Measurements from ENCODE around the gene SPEG.

The SPEG gene

GRCh38 chr2:219506802-219507526 is 72.3 kb downstream of the SPEG start:
- ATAC-seq: no peak
- TF ChIP-seq ZFP3 (CRISPR knock-in tag; IDR thresholded peaks at IDR 0.05) (no peak), CSDC2 (CRISPR knock-in tag; IDR thresholded peaks at IDR 0.05) (no peak), TCF4 (CRISPR knock-in tag; IDR thresholded peaks at IDR 0.05; ENCODE audit: borderline replicate concordance) (no peak)

GRCh38 chr2:219507581-219508443 is 73.2 kb downstream of the SPEG start:
- peak; percentile 52; the same call in 1 of the 2 replicates for TF ChIP-seq TSHZ2 (CRISPR knock-in tag; IDR thresholded peaks at IDR 0.05)
- TF ChIP-seq ZNF70 (CRISPR knock-in tag; IDR thresholded peaks at IDR 0.05): 0 out of 2 replicates have a peak, but pooled peaks have one; percentile 10
- no peak for TF ChIP-seq OSR1 (CRISPR knock-in tag; IDR thresholded peaks at IDR 0.05)
- peak; percentile 66; the same call in 1 of the 2 replicates for TF ChIP-seq TCF4 (CRISPR knock-in tag; IDR thresholded peaks at IDR 0.05; ENCODE audit: borderline replicate concordance)
- no peak for TF ChIP-seq CSDC2 (CRISPR knock-in tag; IDR thresholded peaks at IDR 0.05)
- TF ChIP-seq ZFP30 (CRISPR knock-in tag; IDR thresholded peaks at IDR 0.05): no peak
- TF ChIP-seq PPARA (CRISPR knock-in tag; IDR thresholded peaks at IDR 0.05; ENCODE audit: borderline replicate concordance): no peak
- TF ChIP-seq ZFP3 (CRISPR knock-in tag; IDR thresholded peaks at IDR 0.05): no peak
- peak; percentile 11; the same call in 1 of the 3 replicates for ATAC-seq

GRCh38 chr2:219508444-219508734 is 73.7 kb downstream of the SPEG start:
- ATAC-seq: no peak

GRCh38 chr2:219508971-219509779 is 74.5 kb downstream of the SPEG start:
- peak; percentile 50 for ATAC-seq
- no peak for TF ChIP-seq PPARA (CRISPR knock-in tag; IDR thresholded peaks at IDR 0.05; ENCODE audit: borderline replicate concordance)
- TF ChIP-seq OSR1 (CRISPR knock-in tag; IDR thresholded peaks at IDR 0.05): no peak
- TF ChIP-seq CSDC2 (CRISPR knock-in tag; IDR thresholded peaks at IDR 0.05): no peak
- no peak for TF ChIP-seq ZFP3 (CRISPR knock-in tag; IDR thresholded peaks at IDR 0.05)
- TF ChIP-seq POU6F1 (CRISPR knock-in tag; IDR thresholded peaks at IDR 0.05; ENCODE audit: borderline replicate concordance, low read depth): no peak
- TF ChIP-seq TCF4 (CRISPR knock-in tag; IDR thresholded peaks at IDR 0.05; ENCODE audit: borderline replicate concordance): no peak
- TF ChIP-seq ZNF8 (CRISPR knock-in tag; IDR thresholded peaks at IDR 0.05): no peak
- TF ChIP-seq TSHZ2 (CRISPR knock-in tag; IDR thresholded peaks at IDR 0.05): no peak
- no peak for TF ChIP-seq PATZ1 (CRISPR knock-in tag; IDR thresholded peaks at IDR 0.05; ENCODE audit: borderline replicate concordance)
- TF ChIP-seq ZFP30 (CRISPR knock-in tag; IDR thresholded peaks at IDR 0.05): no peak
- TF ChIP-seq ARNTL (CRISPR knock-in tag; IDR thresholded peaks at IDR 0.05; ENCODE audit: borderline replicate concordance, low read depth): no peak
- TF ChIP-seq RARB (CRISPR knock-in tag; IDR thresholded peaks at IDR 0.05): no peak
- no peak for TF ChIP-seq ZNF70 (CRISPR knock-in tag; IDR thresholded peaks at IDR 0.05)
- no peak for TF ChIP-seq CREB5 (CRISPR knock-in tag; IDR thresholded peaks at IDR 0.05; ENCODE audit: low read depth)

More at GRCh38 chr2:219508444-219508734, 73.7 kb downstream of the SPEG start:
- TF ChIP-seq ZNF70 (CRISPR knock-in tag; IDR thresholded peaks at IDR 0.05): no peak
- no peak for TF ChIP-seq RARB (CRISPR knock-in tag; IDR thresholded peaks at IDR 0.05)
- TF ChIP-seq GLIS3 (CRISPR knock-in tag; IDR thresholded peaks at IDR 0.05): no peak

All from SK-N-SH treated with all-trans-retinoic acid at 6 μM for 48 hours (cell line).